Measurements from ENCODE around the gene DDI2.

Gene DDI2

DNA sequence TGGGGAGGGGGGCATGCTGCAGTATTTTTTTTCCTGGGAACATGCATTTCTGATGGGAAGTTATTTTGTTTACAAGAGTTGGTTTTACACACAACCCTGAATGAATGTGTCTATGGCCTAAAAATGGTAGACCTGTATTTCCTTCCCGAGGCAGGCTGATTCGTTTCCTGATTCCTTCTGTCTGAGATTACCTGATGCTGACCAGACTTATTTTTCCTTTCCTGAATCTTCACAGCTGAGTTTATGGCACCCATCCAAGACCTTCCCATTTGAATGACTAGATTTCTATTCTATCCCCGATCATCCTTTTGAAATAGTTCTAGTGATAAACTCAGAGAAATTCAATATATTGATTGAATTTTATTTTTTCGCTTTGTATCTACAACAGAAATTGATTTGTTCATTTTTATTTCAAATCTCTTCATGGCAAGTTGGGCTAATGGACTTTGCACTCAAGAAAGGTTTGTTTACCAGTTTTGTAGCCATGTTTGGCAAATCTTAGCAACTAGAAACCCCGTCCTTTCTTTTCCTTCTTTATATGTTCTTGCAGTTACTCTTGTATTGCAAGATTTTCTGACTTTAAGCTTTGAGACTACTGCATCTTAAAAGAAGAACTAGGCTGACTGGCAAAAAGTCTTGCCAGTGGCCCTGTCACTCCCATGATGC is 51.0 kb downstream of the DDI2 start:
- no peak overlapping the region for H3K4me3 ChIP-seq (ENCODE audit: insufficient read depth, low read length, poor library complexity, severe bottlenecking)
- H3K9me2 ChIP-seq (replicated peaks; ENCODE audit: insufficient read depth, low read length): no peaks in the 10 kb centered on the region
- H3K9ac ChIP-seq (ENCODE audit: low read length): no peak overlapping the region
- H3K4me2 ChIP-seq (ENCODE audit: low read depth, low read length, poor library complexity, severe bottlenecking): no peak overlapping the region
- no peaks in the 10 kb centered on the region for H3K36me3 ChIP-seq (ENCODE audit: low read length)
- peaks cover 4% of the 10 kb centered on the region; the same call in 1 of the 2 replicates for H3F3A ChIP-seq (ENCODE audit: insufficient read depth)
- no peaks in the 10 kb centered on the region for H4K20me1 ChIP-seq (ENCODE audit: low read depth, low read length)
- no peaks in the 10 kb centered on the region for H3K79me2 ChIP-seq (ENCODE audit: insufficient read depth, low read length)
- no peaks in the 10 kb centered on the region for H3K27me3 ChIP-seq (ENCODE audit: low read length)
- no peaks in the 10 kb centered on the region for H3K9me3 ChIP-seq (ENCODE audit: insufficient read depth, low read length)
- H3K27ac ChIP-seq (ENCODE audit: low read depth, low read length): no peak overlapping the region
- no peak overlapping the region for H2AFZ ChIP-seq (ENCODE audit: low read depth, low read length, severe bottlenecking)
- TF ChIP-seq EZH2phosphoT487 (conservative IDR thresholded peaks at IDR 0.05; ENCODE audit: low read length) (no peak), CTCF (IDR thresholded peaks at IDR 0.05; ENCODE audit: insufficient read depth, low read length, poor library complexity, severe bottlenecking) (no peak)

DNA sequence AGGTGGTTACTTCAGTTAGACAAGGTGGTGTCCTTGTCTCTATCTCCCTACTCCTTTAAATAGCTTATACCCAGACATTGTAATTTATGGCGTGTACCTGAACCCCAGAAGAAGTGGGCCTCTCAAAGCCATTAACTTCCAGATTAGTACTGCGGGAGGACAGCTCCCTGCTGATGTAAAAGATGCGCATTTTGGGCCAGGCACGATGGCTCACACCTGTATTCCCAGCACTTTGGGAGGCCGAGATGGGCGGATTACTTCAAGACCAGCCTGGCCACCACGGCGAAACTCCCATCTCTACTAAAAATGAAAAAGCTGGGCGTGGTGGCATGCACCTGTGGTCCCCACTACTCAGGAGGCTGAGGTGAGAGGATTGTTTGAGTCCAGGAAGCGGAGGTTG is 51.8 kb downstream of the DDI2 start:
- H3K4me2 ChIP-seq (ENCODE audit: low read depth, low read length, poor library complexity, severe bottlenecking): no peak overlapping the region
- no peaks in the 10 kb centered on the region for H3K9me3 ChIP-seq (ENCODE audit: insufficient read depth, low read length)
- no peaks in the 10 kb centered on the region for H3K9me2 ChIP-seq (replicated peaks; ENCODE audit: insufficient read depth, low read length)
- peaks cover 4% of the 10 kb centered on the region; the same call in 1 of the 2 replicates for H3F3A ChIP-seq (ENCODE audit: insufficient read depth)
- H2AFZ ChIP-seq (ENCODE audit: low read depth, low read length, severe bottlenecking): no peak overlapping the region
- H4K20me1 ChIP-seq (ENCODE audit: low read depth, low read length): no peaks in the 10 kb centered on the region
- no peak overlapping the region for H3K4me3 ChIP-seq (ENCODE audit: insufficient read depth, low read length, poor library complexity, severe bottlenecking)
- no peaks in the 10 kb centered on the region for H3K27me3 ChIP-seq (ENCODE audit: low read length)
- H3K27ac ChIP-seq (ENCODE audit: low read depth, low read length): no peak overlapping the region
- no peak overlapping the region for H3K9ac ChIP-seq (ENCODE audit: low read length)
- no peaks in the 10 kb centered on the region for H3K36me3 ChIP-seq (ENCODE audit: low read length)
- TF ChIP-seq EZH2phosphoT487 (conservative IDR thresholded peaks at IDR 0.05; ENCODE audit: low read length) (no peak), CTCF (IDR thresholded peaks at IDR 0.05; ENCODE audit: insufficient read depth, low read length, poor library complexity, severe bottlenecking) (no peak)
- no peaks in the 10 kb centered on the region for H3K79me2 ChIP-seq (ENCODE audit: insufficient read depth, low read length)

DNA sequence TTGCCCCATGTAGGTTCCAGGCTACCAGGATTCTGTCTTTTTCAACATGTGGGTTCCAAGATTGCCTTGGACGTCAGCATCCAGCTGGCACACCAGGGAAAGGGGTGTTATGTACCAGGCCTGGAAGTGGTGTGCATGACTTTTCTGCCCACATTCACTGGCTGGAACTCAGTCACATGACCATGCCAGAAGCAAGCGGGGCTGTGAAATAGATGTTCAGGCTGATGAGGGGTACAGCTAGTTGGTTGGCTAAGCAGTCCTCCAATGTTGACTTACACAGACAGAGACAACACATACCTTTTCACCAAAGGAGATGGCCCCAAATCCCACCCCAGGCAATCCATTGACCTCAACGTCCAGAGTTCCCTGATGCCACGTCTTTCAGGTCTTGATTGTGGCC is 52.6 kb downstream of the DDI2 start:
- no peak overlapping the region for H3K9ac ChIP-seq (ENCODE audit: low read length)
- no peak overlapping the region for H3K27ac ChIP-seq (ENCODE audit: low read depth, low read length)
- peaks cover 4% of the 10 kb centered on the region; the same call in 1 of the 2 replicates for H3F3A ChIP-seq (ENCODE audit: insufficient read depth)
- H3K9me3 ChIP-seq (ENCODE audit: insufficient read depth, low read length): no peaks in the 10 kb centered on the region
- H3K9me2 ChIP-seq (replicated peaks; ENCODE audit: insufficient read depth, low read length): no peaks in the 10 kb centered on the region
- H3K79me2 ChIP-seq (ENCODE audit: insufficient read depth, low read length): no peaks in the 10 kb centered on the region
- no peak overlapping the region for H3K4me2 ChIP-seq (ENCODE audit: low read depth, low read length, poor library complexity, severe bottlenecking)
- H3K36me3 ChIP-seq (ENCODE audit: low read length): no peaks in the 10 kb centered on the region
- H4K20me1 ChIP-seq (ENCODE audit: low read depth, low read length): no peaks in the 10 kb centered on the region
- no peak for TF ChIP-seq EZH2phosphoT487 (conservative IDR thresholded peaks at IDR 0.05; ENCODE audit: low read length)
- TF ChIP-seq CTCF (IDR thresholded peaks at IDR 0.05; ENCODE audit: insufficient read depth, low read length, poor library complexity, severe bottlenecking): no peak
- no peaks in the 10 kb centered on the region for H3K27me3 ChIP-seq (ENCODE audit: low read length)
- H2AFZ ChIP-seq (ENCODE audit: low read depth, low read length, severe bottlenecking): no peak overlapping the region
- H3K4me3 ChIP-seq (ENCODE audit: insufficient read depth, low read length, poor library complexity, severe bottlenecking): no peak overlapping the region

All from SU-DHL-6 (cell line).